ENCODE measurements around the gene TMEM132A.

The TMEM132A gene

DNA sequence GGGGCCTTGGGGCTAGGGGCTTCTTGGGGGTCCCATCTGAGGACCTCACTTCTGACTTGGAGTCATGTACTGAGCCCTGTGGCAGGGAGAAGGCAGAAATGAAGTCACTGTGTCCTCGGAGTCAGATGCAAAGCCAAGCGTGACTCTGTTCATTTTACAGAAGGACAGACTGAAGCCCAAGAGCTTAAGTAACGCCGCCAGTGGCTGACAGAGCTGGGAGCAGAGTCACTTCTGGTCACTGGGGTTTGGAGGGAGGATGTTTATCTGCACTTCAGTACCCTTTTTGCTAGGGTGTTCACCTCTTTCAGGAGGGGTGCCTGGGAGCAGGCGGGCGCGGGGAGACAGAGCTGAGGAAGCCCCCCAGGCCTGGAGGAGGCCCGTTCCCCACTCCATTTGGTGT, 57.9 kb downstream of the TMEM132A start:
- no peak overlapping the region for H3K4me3 ChIP-seq (ENCODE audit: severe bottlenecking)
- no peaks in the 10 kb centered on the region for H3K27me3 ChIP-seq (ENCODE audit: insufficient read depth, poor library complexity, severe bottlenecking)
- H3K27ac ChIP-seq (ENCODE audit: poor library complexity, severe bottlenecking) = no peak overlapping the region
- TF ChIP-seq, protein P1, sequence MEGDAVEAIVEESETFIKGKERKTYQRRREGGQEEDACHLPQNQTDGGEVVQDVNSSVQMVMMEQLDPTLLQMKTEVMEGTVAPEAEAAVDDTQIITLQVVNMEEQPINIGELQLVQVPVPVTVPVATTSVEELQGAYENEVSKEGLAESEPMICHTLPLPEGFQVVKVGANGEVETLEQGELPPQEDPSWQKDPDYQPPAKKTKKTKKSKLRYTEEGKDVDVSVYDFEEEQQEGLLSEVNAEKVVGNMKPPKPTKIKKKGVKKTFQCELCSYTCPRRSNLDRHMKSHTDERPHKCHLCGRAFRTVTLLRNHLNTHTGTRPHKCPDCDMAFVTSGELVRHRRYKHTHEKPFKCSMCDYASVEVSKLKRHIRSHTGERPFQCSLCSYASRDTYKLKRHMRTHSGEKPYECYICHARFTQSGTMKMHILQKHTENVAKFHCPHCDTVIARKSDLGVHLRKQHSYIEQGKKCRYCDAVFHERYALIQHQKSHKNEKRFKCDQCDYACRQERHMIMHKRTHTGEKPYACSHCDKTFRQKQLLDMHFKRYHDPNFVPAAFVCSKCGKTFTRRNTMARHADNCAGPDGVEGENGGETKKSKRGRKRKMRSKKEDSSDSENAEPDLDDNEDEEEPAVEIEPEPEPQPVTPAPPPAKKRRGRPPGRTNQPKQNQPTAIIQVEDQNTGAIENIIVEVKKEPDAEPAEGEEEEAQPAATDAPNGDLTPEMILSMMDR (IDR thresholded peaks at IDR 0.05; ENCODE audit: poor library complexity, severe bottlenecking) = no peak
- no peaks in the 10 kb centered on the region for H3K36me3 ChIP-seq (ENCODE audit: low read depth)
- peaks cover 12% of the 10 kb centered on the region for H3K4me1 ChIP-seq (ENCODE audit: insufficient read depth, poor library complexity, severe bottlenecking)
- ATAC-seq (ENCODE audit: low read depth) (no peak), DNase-seq (ENCODE audit: low spot score) (no peak)
- no peaks in the 10 kb centered on the region for H3K9me3 ChIP-seq (ENCODE audit: severe bottlenecking)

DNA sequence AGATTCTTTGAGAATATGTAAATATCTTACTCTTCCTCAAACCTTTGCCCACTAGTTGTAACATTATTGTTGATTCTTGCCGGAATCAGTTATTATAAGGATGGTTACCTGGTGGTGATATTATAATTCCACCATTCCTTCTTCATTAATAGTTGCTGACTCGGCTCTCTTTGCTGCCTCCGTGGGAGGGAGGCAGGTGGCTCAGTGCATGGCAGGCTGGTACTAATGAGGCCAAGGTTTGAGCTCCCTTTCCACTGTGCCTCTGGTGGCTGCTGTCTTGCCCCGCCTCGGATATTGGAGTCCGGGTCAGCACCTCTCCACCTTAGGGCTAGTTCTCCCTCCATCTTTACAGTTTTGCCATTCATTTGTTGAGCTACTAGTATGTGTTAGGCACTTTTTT, 59.9 kb downstream of the TMEM132A start:
- ATAC-seq (ENCODE audit: low read depth) (no peak), DNase-seq (ENCODE audit: low spot score) (no peak)
- Histone ChIP-seq H3K27ac (ENCODE audit: poor library complexity, severe bottlenecking) (no peak overlapping the region), H3K9me3 (ENCODE audit: severe bottlenecking) (no peaks in the 10 kb centered on the region), H3K4me1 (ENCODE audit: insufficient read depth, poor library complexity, severe bottlenecking) (peaks cover 8% of the 10 kb centered on the region), H3K36me3 (ENCODE audit: low read depth) (no peaks in the 10 kb centered on the region), H3K4me3 (ENCODE audit: severe bottlenecking) (no peak overlapping the region), H3K27me3 (ENCODE audit: insufficient read depth, poor library complexity, severe bottlenecking) (no peaks in the 10 kb centered on the region)
- TF ChIP-seq, protein P1 (IDR thresholded peaks at IDR 0.05; ENCODE audit: poor library complexity, severe bottlenecking) = no peak

DNA sequence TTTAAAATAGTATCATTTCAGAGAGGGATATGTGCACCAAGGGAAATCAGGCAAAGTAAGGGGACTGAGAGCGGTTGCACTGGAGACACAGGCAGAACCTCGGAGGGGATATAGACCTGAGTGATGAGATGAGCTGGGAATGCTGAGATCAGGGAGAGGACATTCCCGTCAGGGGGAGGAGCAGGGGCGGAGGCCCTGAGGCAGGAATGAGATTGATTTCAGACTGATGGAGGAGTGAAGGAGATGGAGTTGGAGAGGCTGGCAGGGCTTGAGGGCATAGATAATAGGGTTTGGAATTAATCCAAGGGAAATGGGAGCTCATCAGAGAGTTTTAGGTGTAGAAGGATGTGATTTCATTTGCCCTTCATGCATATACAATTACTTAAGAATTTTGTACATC, 60.4 kb downstream of the TMEM132A start:
- no peak overlapping the region for H3K27ac ChIP-seq (ENCODE audit: poor library complexity, severe bottlenecking)
- H3K9me3 ChIP-seq (ENCODE audit: severe bottlenecking) = no peaks in the 10 kb centered on the region
- no peaks in the 10 kb centered on the region for H3K36me3 ChIP-seq (ENCODE audit: low read depth)
- TF ChIP-seq, protein P1 (IDR thresholded peaks at IDR 0.05; ENCODE audit: poor library complexity, severe bottlenecking) = no peak
- no peaks in the 10 kb centered on the region for H3K27me3 ChIP-seq (ENCODE audit: insufficient read depth, poor library complexity, severe bottlenecking)
- DNase-seq (ENCODE audit: low spot score) (no peak), ATAC-seq (ENCODE audit: low read depth) (no peak)
- H3K4me3 ChIP-seq (ENCODE audit: severe bottlenecking) = no peak overlapping the region
- H3K4me1 ChIP-seq (ENCODE audit: insufficient read depth, poor library complexity, severe bottlenecking) = peaks cover 8% of the 10 kb centered on the region

DNA sequence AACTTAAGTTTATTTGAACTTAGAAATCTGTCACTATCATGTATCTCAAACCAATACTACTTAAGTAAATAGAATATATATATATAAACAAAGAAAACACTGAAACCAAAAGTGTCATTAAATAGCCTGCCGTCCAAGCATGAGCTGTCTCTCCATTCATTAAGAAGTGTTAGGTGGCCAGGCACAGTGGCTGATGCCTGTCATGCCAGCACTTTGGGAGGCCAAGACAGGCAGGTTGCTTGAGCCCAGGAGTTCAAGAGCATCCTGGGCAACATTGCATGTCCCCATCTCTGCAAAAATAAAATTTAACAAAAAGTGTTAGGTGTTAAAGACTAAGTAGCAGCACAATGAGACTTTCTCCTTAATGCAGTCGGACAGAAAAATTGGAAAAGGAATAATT, 61.2 kb downstream of the TMEM132A start:
- Histone ChIP-seq H3K9me3 (ENCODE audit: severe bottlenecking) (no peaks in the 10 kb centered on the region), H3K27ac (ENCODE audit: poor library complexity, severe bottlenecking) (no peak overlapping the region), H3K27me3 (ENCODE audit: insufficient read depth, poor library complexity, severe bottlenecking) (no peaks in the 10 kb centered on the region), H3K4me1 (ENCODE audit: insufficient read depth, poor library complexity, severe bottlenecking) (peaks cover 8% of the 10 kb centered on the region), H3K4me3 (ENCODE audit: severe bottlenecking) (no peak overlapping the region), H3K36me3 (ENCODE audit: low read depth) (no peaks in the 10 kb centered on the region)
- DNase-seq (ENCODE audit: low spot score) (no peak), ATAC-seq (ENCODE audit: low read depth) (no peak)
- TF ChIP-seq, protein P1 (IDR thresholded peaks at IDR 0.05; ENCODE audit: poor library complexity, severe bottlenecking) = no peak

DNA sequence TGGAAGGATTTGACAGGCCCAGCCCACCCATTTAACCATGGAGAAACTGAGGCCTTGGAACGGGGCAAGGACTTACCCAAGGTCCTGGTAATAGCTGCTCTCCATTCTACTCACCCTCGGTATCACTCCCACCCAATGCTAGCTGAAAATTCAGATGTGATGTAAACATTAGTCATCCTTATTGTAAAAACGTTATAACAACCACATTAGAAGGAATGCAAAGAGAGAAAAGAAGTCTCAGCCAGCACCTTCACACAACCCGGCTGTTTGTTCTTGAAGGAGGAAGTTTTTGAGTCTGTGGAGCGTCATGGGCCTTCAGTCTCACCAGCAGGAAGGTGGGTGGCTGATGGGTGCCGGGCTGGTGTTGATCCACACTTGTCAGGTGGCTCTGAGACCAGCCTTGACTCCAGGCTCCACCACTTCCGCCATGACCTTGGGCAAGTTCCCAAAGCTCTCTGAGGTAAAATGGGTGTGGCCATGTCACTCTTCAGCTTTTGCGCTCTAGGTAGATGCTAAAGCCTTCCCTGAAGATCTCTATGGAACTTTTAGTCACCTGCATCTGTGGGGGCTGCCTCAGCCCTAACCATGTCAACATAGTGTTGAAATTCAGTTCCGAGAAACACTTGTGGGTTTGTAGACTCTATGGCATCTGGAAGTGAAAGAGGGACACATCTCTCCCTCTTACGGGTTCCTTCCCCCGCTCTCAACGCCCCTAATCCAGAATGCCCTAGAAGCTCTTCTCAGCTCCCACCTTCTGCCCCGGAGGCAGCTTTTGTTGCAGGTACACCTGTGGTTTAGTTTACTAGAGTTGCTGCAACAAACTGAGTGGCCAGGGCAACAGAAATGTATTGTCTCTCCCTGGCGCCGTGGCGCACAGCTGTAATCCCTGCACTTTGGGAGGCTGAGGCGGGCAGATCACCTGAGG, 62.0 kb downstream of the TMEM132A start:
- Histone ChIP-seq H3K4me1 (ENCODE audit: insufficient read depth, poor library complexity, severe bottlenecking) (peaks cover 8% of the 10 kb centered on the region), H3K36me3 (ENCODE audit: low read depth) (no peaks in the 10 kb centered on the region), H3K4me3 (ENCODE audit: severe bottlenecking) (no peak overlapping the region), H3K9me3 (ENCODE audit: severe bottlenecking) (no peaks in the 10 kb centered on the region), H3K27me3 (ENCODE audit: insufficient read depth, poor library complexity, severe bottlenecking) (no peaks in the 10 kb centered on the region), H3K27ac (ENCODE audit: poor library complexity, severe bottlenecking) (no peak overlapping the region)
- DNase-seq (ENCODE audit: low spot score) = no peak
- peak; percentile 81 for ATAC-seq (ENCODE audit: low read depth)
- TF ChIP-seq, protein P1 (IDR thresholded peaks at IDR 0.05; ENCODE audit: poor library complexity, severe bottlenecking) = no peak
